SK-N-SH treated with all-trans-retinoic acid at 6 μM for 48 hours (cell line): ENCODE results near the gene GDI2.
"Not testable (repeated sequence)": the region's sequence is repeated elsewhere in the genome, so short reads cannot be mapped to it uniquely, and the experiment has no call there.

Experiments used
- ATAC-seq: fragments of 200-7000 bp; cut with Tn5 transposase; 3 replicates; pipeline ENCODE4 v1.9.1; 2020; ENCODE audit warnings: mild to moderate bottlenecking, moderate library complexity
- ARNTL ChIP-seq: fragments of 450-650 bp; formaldehyde crosslinking; IDR thresholded peaks from 2 replicates; pipeline ENCODE4 v1.5.0; 2020; ENCODE audit warnings: low read depth, mild to moderate bottlenecking, moderate library complexity, borderline replicate concordance
- CSDC2 ChIP-seq: fragments of 250-450 bp; sonication (Bioruptor Pico); IDR thresholded peaks from 2 replicates; pipeline ENCODE4 v1.5.0; 2020; ENCODE audit warnings: mild to moderate bottlenecking, moderate library complexity
- ESRRG ChIP-seq: fragments of 250-450 bp; sonication (Bioruptor Pico); IDR thresholded peaks from 2 replicates; pipeline ENCODE4 v1.6.1; 2021; ENCODE audit warnings: mild to moderate bottlenecking
- RARB ChIP-seq: fragments of 250-450 bp; sonication (Bioruptor Pico); IDR thresholded peaks from 2 replicates; pipeline ENCODE4 v1.8.0; 2021; ENCODE audit warnings: mild to moderate bottlenecking, moderate library complexity
- SNAI2 ChIP-seq: fragments of 250-450 bp; sonication (Bioruptor Pico); IDR thresholded peaks from 2 replicates; pipeline ENCODE4 v1.5.0; 2020; ENCODE audit warnings: mild to moderate bottlenecking, moderate library complexity
- ZFP3 ChIP-seq: fragments of 250-450 bp; sonication (Bioruptor Pico); IDR thresholded peaks from 2 replicates; pipeline ENCODE4 v1.5.0; 2020; ENCODE audit warnings: mild to moderate bottlenecking, moderate library complexity
- ZFP30 ChIP-seq: fragments of 450-650 bp; formaldehyde crosslinking; IDR thresholded peaks from 2 replicates; pipeline ENCODE4 v1.5.0; 2022; ENCODE audit warnings: mild to moderate bottlenecking, moderate library complexity
- ZNF70 ChIP-seq: fragments of 450-650 bp; formaldehyde crosslinking; IDR thresholded peaks from 2 replicates; pipeline ENCODE4 v1.5.0; 2020; ENCODE audit warnings: mild to moderate bottlenecking, moderate library complexity
- ZNF8 ChIP-seq: fragments of 450-650 bp; formaldehyde crosslinking; IDR thresholded peaks from 2 replicates; pipeline ENCODE4 v1.5.0; 2020; ENCODE audit warnings: mild to moderate bottlenecking, moderate library complexity
- TF ChIP-seq, protein P1 (sequence below): fragments of 250-450 bp; sonication (Bioruptor Pico); IDR thresholded peaks from 2 replicates; pipeline ENCODE4 v1.8.0; 2020; ENCODE audit warnings: mild to moderate bottlenecking, moderate library complexity, borderline replicate concordance
- TF ChIP-seq, protein P2 (sequence below): fragments of 250-450 bp; sonication (Bioruptor Pico); IDR thresholded peaks from 2 replicates; pipeline ENCODE4 v1.5.0; 2020; ENCODE audit warnings: mild to moderate bottlenecking, moderate library complexity
- TF ChIP-seq, protein P3 (sequence below): fragments of 250-450 bp; sonication (Bioruptor Pico); IDR thresholded peaks from 2 replicates; pipeline ENCODE4 v1.5.1; 2021; ENCODE audit warnings: mild to moderate bottlenecking, moderate library complexity
- TF ChIP-seq, protein P4 (sequence below): fragments of 250-450 bp; sonication (Bioruptor Pico); IDR thresholded peaks from 2 replicates; pipeline ENCODE4 v1.8.0; 2021; ENCODE audit warnings: low read depth, mild to moderate bottlenecking, moderate library complexity, borderline replicate concordance

GDI2 gene

DNA sequence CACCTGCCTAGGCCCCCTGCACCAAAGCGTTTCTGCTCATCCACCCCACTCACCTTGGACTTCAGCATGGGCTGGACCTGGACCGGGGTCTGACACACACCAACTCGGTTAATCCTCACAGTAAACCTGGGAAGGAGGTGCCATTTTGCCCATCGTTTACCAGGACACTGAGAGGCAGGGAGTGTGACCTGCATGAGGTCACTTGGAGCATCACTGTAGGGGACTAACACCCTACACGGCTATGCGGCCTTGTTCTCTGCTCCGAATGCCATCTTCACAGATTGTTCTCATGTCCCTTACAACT, 43.4 kb upstream of the GDI2 start:
- TF ChIP-seq RARB (no peak), ZFP3 (CRISPR knock-in tag) (no peak), ESRRG (CRISPR knock-in tag) (no peak), SNAI2 (CRISPR knock-in tag) (no peak)
- TF ChIP-seq, protein P1, sequence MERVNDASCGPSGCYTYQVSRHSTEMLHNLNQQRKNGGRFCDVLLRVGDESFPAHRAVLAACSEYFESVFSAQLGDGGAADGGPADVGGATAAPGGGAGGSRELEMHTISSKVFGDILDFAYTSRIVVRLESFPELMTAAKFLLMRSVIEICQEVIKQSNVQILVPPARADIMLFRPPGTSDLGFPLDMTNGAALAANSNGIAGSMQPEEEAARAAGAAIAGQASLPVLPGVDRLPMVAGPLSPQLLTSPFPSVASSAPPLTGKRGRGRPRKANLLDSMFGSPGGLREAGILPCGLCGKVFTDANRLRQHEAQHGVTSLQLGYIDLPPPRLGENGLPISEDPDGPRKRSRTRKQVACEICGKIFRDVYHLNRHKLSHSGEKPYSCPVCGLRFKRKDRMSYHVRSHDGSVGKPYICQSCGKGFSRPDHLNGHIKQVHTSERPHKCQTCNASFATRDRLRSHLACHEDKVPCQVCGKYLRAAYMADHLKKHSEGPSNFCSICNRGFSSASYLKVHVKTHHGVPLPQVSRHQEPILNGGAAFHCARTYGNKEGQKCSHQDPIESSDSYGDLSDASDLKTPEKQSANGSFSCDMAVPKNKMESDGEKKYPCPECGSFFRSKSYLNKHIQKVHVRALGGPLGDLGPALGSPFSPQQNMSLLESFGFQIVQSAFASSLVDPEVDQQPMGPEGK (CRISPR knock-in tag) = no peak
- TF ChIP-seq, protein P2, sequence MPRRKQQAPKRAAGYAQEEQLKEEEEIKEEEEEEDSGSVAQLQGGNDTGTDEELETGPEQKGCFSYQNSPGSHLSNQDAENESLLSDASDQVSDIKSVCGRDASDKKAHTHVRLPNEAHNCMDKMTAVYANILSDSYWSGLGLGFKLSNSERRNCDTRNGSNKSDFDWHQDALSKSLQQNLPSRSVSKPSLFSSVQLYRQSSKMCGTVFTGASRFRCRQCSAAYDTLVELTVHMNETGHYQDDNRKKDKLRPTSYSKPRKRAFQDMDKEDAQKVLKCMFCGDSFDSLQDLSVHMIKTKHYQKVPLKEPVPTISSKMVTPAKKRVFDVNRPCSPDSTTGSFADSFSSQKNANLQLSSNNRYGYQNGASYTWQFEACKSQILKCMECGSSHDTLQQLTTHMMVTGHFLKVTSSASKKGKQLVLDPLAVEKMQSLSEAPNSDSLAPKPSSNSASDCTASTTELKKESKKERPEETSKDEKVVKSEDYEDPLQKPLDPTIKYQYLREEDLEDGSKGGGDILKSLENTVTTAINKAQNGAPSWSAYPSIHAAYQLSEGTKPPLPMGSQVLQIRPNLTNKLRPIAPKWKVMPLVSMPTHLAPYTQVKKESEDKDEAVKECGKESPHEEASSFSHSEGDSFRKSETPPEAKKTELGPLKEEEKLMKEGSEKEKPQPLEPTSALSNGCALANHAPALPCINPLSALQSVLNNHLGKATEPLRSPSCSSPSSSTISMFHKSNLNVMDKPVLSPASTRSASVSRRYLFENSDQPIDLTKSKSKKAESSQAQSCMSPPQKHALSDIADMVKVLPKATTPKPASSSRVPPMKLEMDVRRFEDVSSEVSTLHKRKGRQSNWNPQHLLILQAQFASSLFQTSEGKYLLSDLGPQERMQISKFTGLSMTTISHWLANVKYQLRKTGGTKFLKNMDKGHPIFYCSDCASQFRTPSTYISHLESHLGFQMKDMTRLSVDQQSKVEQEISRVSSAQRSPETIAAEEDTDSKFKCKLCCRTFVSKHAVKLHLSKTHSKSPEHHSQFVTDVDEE (CRISPR knock-in tag) = no peak
- TF ChIP-seq, protein P3, sequence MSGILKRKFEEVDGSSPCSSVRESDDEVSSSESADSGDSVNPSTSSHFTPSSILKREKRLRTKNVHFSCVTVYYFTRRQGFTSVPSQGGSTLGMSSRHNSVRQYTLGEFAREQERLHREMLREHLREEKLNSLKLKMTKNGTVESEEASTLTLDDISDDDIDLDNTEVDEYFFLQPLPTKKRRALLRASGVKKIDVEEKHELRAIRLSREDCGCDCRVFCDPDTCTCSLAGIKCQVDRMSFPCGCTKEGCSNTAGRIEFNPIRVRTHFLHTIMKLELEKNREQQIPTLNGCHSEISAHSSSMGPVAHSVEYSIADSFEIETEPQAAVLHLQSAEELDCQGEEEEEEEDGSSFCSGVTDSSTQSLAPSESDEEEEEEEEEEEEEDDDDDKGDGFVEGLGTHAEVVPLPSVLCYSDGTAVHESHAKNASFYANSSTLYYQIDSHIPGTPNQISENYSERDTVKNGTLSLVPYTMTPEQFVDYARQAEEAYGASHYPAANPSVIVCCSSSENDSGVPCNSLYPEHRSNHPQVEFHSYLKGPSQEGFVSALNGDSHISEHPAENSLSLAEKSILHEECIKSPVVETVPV (CRISPR knock-in tag) = no peak
- TF ChIP-seq, all 23 proteins: peak for 0
- no peak for ATAC-seq

DNA sequence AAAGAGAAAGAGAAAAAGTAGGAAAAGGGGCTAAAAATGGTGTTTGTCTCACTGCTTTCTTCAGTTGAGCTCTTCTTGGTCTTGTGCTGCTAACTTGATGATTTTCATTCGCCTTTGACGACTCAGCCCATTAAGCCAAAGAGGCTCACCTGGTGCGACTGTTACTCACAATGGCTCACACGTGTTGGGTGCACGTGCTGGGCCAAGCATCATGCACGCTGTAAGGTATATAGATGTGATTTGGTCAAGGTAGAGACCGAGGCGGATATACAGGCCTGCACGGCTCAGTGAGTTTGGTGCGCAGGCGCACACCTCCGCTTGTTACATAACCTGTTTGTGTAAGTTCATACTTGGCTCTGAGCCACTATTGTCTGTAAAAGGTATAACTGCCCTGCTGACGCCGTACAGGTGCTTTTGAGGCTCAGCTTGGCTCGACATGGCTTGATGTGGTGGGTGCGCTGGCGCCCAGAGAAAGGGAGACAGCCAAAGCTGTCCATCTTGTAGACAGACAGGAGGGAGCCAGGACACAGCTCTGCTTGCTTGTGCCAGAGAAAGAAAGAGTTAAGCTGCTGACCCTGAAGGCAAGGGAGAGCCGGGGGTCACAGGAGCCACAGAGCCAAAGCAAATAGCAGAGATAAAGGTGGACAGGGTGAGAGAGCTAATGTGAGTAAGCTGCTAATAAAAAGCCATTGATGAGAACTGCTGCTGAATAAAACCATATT, 42.9 kb upstream of the GDI2 start:
- no peak for TF ChIP-seq ZFP30 (CRISPR knock-in tag)
- ATAC-seq = no peak

DNA sequence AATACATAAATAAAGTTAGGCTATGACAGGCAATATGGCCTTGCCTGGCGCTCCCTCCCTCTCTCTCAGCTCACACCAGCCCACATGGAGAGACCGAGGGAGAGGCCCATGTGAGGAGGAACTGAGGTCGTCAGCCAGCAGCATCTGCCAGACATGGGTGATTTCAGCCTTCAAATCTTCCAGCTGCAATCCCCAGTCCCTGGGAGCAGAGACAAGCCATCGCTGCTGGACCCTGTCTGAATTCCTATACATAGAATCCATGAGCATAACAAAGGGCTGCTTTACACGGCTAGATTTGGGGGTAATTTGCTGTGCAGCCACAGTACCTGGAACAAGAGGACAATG, 40.9 kb upstream of the GDI2 start:
- TF ChIP-seq ESRRG (CRISPR knock-in tag) (no peak), ZNF8 (no peak), ARNTL (CRISPR knock-in tag) (no peak), CSDC2 (CRISPR knock-in tag) (no peak), ZNF70 (no peak)
- TF ChIP-seq, protein P4, sequence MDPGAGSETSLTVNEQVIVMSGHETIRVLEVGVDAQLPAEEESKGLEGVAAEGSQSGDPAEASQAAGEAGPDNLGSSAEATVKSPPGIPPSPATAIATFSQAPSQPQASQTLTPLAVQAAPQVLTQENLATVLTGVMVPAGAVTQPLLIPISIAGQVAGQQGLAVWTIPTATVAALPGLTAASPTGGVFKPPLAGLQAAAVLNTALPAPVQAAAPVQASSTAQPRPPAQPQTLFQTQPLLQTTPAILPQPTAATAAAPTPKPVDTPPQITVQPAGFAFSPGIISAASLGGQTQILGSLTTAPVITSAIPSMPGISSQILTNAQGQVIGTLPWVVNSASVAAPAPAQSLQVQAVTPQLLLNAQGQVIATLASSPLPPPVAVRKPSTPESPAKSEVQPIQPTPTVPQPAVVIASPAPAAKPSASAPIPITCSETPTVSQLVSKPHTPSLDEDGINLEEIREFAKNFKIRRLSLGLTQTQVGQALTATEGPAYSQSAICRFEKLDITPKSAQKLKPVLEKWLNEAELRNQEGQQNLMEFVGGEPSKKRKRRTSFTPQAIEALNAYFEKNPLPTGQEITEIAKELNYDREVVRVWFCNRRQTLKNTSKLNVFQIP (CRISPR knock-in tag) = no peak
- TF ChIP-seq, protein P1 (CRISPR knock-in tag) = no peak
- TF ChIP-seq, protein P2 (CRISPR knock-in tag) = no peak

DNA sequence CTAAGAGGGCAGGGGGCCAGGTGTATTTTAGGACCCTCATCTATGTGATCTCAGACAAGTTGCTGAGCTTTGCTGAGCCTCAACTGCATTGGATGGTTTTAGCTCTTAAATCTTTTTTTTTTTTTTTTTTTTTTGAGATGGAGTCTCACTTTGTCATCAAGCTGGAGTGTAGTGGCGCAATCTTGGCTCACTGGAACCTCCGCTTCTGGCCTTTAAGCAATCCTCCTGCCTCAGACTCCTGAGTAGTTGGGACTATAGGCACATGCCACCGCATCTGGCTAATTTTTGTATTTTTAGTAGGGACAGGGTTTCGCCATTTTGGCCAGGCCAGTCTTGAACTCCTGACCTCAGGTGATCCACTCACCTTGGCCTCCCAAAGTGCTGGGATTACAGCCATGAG, 33.4 kb upstream of the GDI2 start:
- not testable (repeated sequence) for ATAC-seq

More for the DNA sequence above, 40.9 kb upstream of the GDI2 start:
- no peak for ATAC-seq
